ENCODE data around the gene IFITM5. TPM values are rescaled to one million over a fixed set of nuclear protein-coding genes. Genes with fewer than 3 reads are reported as not detected.

IFITM5 gene
- total and polyA plus RNA-seq, 2 of the 4 experiments (the other 2 are of a cell fraction), result not detected

- 0 out of 2 replicates have a peak overlapping the region, but pooled peaks have one; percentile 4 for H3K9ac ChIP-seq (ENCODE audit: low read depth, low read length)
- in situ Hi-C loops (cut with MboI; ENCODE audit: low sequenced_read_pairs), result no loop called here
- no peaks in the 10 kb centered on the region for H3K9me3 ChIP-seq (ENCODE audit: control insufficient read depth, insufficient read depth, low read length)
- H4K20me1 ChIP-seq (ENCODE audit: insufficient read depth, low read length), result no peaks in the 10 kb centered on the region
- dilution Hi-C loops (cut with HindIII; ENCODE audit: low sequenced_read_pairs, unreplicated experiment), result no loop called here
- peak overlapping the region; percentile 70 for H2AK9ac ChIP-seq (replicated peaks; ENCODE audit: low read depth, low read length, poor library complexity)
- ChIA-PET CTCF (no interaction called here), POLR2A (ENCODE audit: unreplicated experiment) (no interaction called here)
- H4K5ac ChIP-seq (ENCODE audit: low read depth, low read length), result peak overlapping the region; percentile 70
- no TSS peak for BruUV-seq (replicated peaks)
- H2BK15ac ChIP-seq (ENCODE audit: low read depth, low read length), result 0 out of 3 replicates have a peak overlapping the region, but pooled peaks have one; percentile 37
- no peak overlapping the region for H3K23ac ChIP-seq (ENCODE audit: low read depth, low read length)
- peak overlapping the region; percentile 40; the same call in 1 of the 2 replicates for H2BK20ac ChIP-seq (ENCODE audit: low read depth, low read length)
- H3K18ac ChIP-seq (ENCODE audit: low read depth, low read length), result peak overlapping the region; percentile 65
- H4K91ac ChIP-seq (ENCODE audit: insufficient read depth, low read depth, low read length), result peak overlapping the region; percentile 26; the same call in 1 of the 2 replicates
- intact Hi-C loops (cut with micrococcal nuclease), result no loop called here
- peak; percentile 42 for DNase-seq
- peak overlapping the region; percentile 10; the same call in 1 of the 2 replicates for H3K14ac ChIP-seq (replicated peaks; ENCODE audit: low read depth, low read length)
- no peak overlapping the region for H3K4me2 ChIP-seq (ENCODE audit: low read depth, low read length)
- H3K36me3 ChIP-seq (ENCODE audit: control insufficient read depth, insufficient read depth, low read length), result no peaks in the 10 kb centered on the region
- H2BK5ac ChIP-seq (ENCODE audit: low read depth, low read length, poor library complexity, severe bottlenecking), result no peak overlapping the region
- peak overlapping the region; percentile 49 to 84 for H4K8ac ChIP-seq (ENCODE audit: low read depth in 2 of 2, low read length in 2 of 2)
- peak overlapping the region; percentile 66 for H3K4ac ChIP-seq (ENCODE audit: low read depth, low read length)
- peak overlapping the region; percentile 61 for H2BK120ac ChIP-seq (ENCODE audit: low read depth, low read length)
- H3K4me3 ChIP-seq (ENCODE audit: insufficient read depth, low read depth, low read length), result no peak overlapping the region
- no peaks in the 10 kb centered on the region for H3K27me3 ChIP-seq (ENCODE audit: control insufficient read depth, insufficient read depth, low read length)
- ATAC-seq (ENCODE audit: low read depth), result peak; percentile 25
- H3K9me1 ChIP-seq (ENCODE audit: insufficient read depth, low read length), result no peaks in the 10 kb centered on the region
- no peaks in the 10 kb centered on the region for H3K79me1 ChIP-seq (ENCODE audit: low read depth in 1 of 2, low read length in 2 of 2)
- no peak overlapping the region; the same call in 1 of the 2 replicates for H2AK5ac ChIP-seq (ENCODE audit: low read depth, low read length)
- peaks cover 13% of the 10 kb centered on the region for H3K4me1 ChIP-seq (ENCODE audit: control insufficient read depth, insufficient read depth, low read length)
- peak overlapping the region; percentile 43 for H3K27ac ChIP-seq (ENCODE audit: insufficient read depth, low read length)
- H2AFZ ChIP-seq (replicated peaks; ENCODE audit: low read length, poor library complexity), result peak overlapping the region; percentile 87
- 32% methylated on average over 5 of the region's 19 CpGs; no CpG with 5 or more reads in 1 of the 2 experiments for WGBS, 2 experiments (ENCODE audit: extremely low coverage in 2 of 2, insufficient read length in 1 of 2)
- H3K56ac ChIP-seq (ENCODE audit: extremely low read depth, insufficient read depth, low read length), result no peak overlapping the region
- no peak for TF ChIP-seq MXI1 (IDR thresholded peaks at IDR 0.05; ENCODE audit: borderline replicate concordance, low read depth, low read length)
- TF ChIP-seq RFX5 (IDR thresholded peaks at IDR 0.05; ENCODE audit: low read depth, low read length), result no peak
- TF ChIP-seq POLR2A (IDR thresholded peaks at IDR 0.05; ENCODE audit: low read depth, low read length), result no peak
- TF ChIP-seq SMC3 (IDR thresholded peaks at IDR 0.05; ENCODE audit: low read depth, low read length), result no peak
- no peak for TF ChIP-seq CHD1 (IDR thresholded peaks at IDR 0.05; ENCODE audit: low read depth, low read length)
- no peak for TF ChIP-seq NFE2L2 (IDR thresholded peaks at IDR 0.05; ENCODE audit: low read depth, low read length)
- no peak for TF ChIP-seq RAD21 (IDR thresholded peaks at IDR 0.05; ENCODE audit: low read length)
- TF ChIP-seq ELK1 (IDR thresholded peaks at IDR 0.05; ENCODE audit: borderline replicate concordance, low read depth, low read length), result no peak
- no peak for TF ChIP-seq MAFK (IDR thresholded peaks at IDR 0.05; ENCODE audit: low read depth, low read length)
- TF ChIP-seq USF2 (IDR thresholded peaks at IDR 0.05; ENCODE audit: low read depth, low read length), result no peak
- TF ChIP-seq FOS (IDR thresholded peaks at IDR 0.05; ENCODE audit: low read depth, low read length), result no peak
- no peak for TF ChIP-seq CEBPB (IDR thresholded peaks at IDR 0.05; ENCODE audit: low read depth, low read length)
- no peak for TF ChIP-seq MAZ (IDR thresholded peaks at IDR 0.05; ENCODE audit: borderline replicate concordance, low read depth, low read length)
- no peak for TF ChIP-seq CTCF (conservative IDR thresholded peaks at IDR 0.05; ENCODE audit: low read depth, low read length)
- TF ChIP-seq BHLHE40 (IDR thresholded peaks at IDR 0.05; ENCODE audit: low read depth, low read length), result no peak
Observed at GRCh38 chr11:326842-327580, 27.7 kb upstream of the IFITM5 start.
